OCI-LY7 (cell line): ENCODE measurements around the gene TBCEL. TPM values are rescaled to one million over a fixed set of nuclear protein-coding genes. Genes with fewer than 3 reads are reported as not detected.

ENCODE experiments used
- Bru-seq: library from RNA; stranded (reverse); fragments of 400-500 nt; gene quantifications from one replicate; lab custom pipeline; 2021; lab: Mats Ljungman, UMichigan
- BruChase-seq, 2 experiments: library from RNA; stranded (reverse); fragments of 400-500 nt; gene quantifications; one replicate each; lab custom pipeline; 2021; lab: Mats Ljungman, UMichigan
- BruUV-seq: library from RNA; stranded (reverse); fragments of 400-500 nt; replicated peaks from 2 replicates; lab custom pipeline; 2021; lab: Mats Ljungman, UMichigan
- CTCF ChIA-PET: fragments of 300-600 bp; sonication (Branson Sonifier 250); formaldehyde crosslinking; loops from one replicate; lab custom pipeline; 2022; ENCODE audit warnings: antibody characterized with exemption; ENCODE audit not compliant: unreplicated experiment; lab: Charles Lee
- POLR2A ChIA-PET: fragments of 300-600 bp; sonication (Branson Sonifier 250); formaldehyde crosslinking; loops from one replicate; lab custom pipeline; 2022; ENCODE audit warnings: antibody characterized with exemption; lab: Charles Lee
- DNase-seq: peaks from one replicate; pipeline ENCODE4 v3.0.0-alpha.2; 2015; ENCODE audit warnings: low spot score
- H2AFZ ChIP-seq: fragments of 200-600 bp; sonication (generic), shearing (Covaris generic); 2 replicates; pipeline ENCODE4 v1.6.1; 2014; ENCODE audit warnings: mild to moderate bottlenecking, antibody characterized with exemption, low read length, moderate library complexity
- H3K27ac ChIP-seq: fragments of 200-600 bp; sonication (generic); 2 replicates; pipeline ENCODE4 v1.5.1; 2014; ENCODE audit warnings: mixed run types, low read depth, mild to moderate bottlenecking, moderate library complexity, low read length, inconsistent platforms; ENCODE audit not compliant: poor library complexity, severe bottlenecking
- H3K36me3 ChIP-seq: fragments of 200-600 bp; sonication (generic); 2 replicates; pipeline ENCODE4 v1.6.1; 2014; ENCODE audit warnings: mild to moderate bottlenecking, antibody characterized with exemption, low read length, moderate library complexity, mixed read lengths; ENCODE audit not compliant: insufficient read depth
- H3K4me1 ChIP-seq: fragments of 200-600 bp; sonication (generic); 2 replicates; pipeline ENCODE4 v1.5.1; 2014; ENCODE audit warnings: mild to moderate bottlenecking, low read length; ENCODE audit not compliant: insufficient read depth, poor library complexity, severe bottlenecking
- H3K4me2 ChIP-seq: fragments of 200-600 bp; sonication (generic); 2 replicates; pipeline ENCODE4 v1.6.1; 2014; ENCODE audit warnings: mild to moderate bottlenecking, low read length
- H3K4me3 ChIP-seq: fragments of 200-600 bp; sonication (generic); 2 replicates; pipeline ENCODE4 v1.5.1; 2014; ENCODE audit warnings: mild to moderate bottlenecking, low read depth, low read length; ENCODE audit not compliant: poor library complexity, severe bottlenecking
- H3K79me2 ChIP-seq: fragments of 200-600 bp; sonication (generic); 2 replicates; pipeline ENCODE4 v1.6.1; 2016; ENCODE audit warnings: low read depth, mild to moderate bottlenecking, low read length, moderate library complexity, mixed read lengths; ENCODE audit not compliant: insufficient read depth
- H3K9me2 ChIP-seq: fragments of 200-600 bp; sonication (generic); 2 replicates; pipeline ENCODE4 v1.6.1; 2016; ENCODE audit warnings: mild to moderate bottlenecking, low read length, mixed read lengths; ENCODE audit not compliant: insufficient read depth
- H3K9me3 ChIP-seq: fragments of 200-600 bp; sonication (generic); 2 replicates; pipeline ENCODE4 v1.6.1; 2014; ENCODE audit warnings: mild to moderate bottlenecking, mixed run types, low read length, mixed read lengths
- H4K20me1 ChIP-seq: fragments of 200-600 bp; sonication (generic); 2 replicates; pipeline ENCODE4 v1.6.1; 2014; ENCODE audit warnings: mild to moderate bottlenecking, antibody characterized with exemption, low read length, moderate library complexity, mixed read lengths; ENCODE audit not compliant: insufficient read depth
- CTCF ChIP-seq: fragments of 200-600 bp; sonication (generic); conservative IDR thresholded peaks from 2 replicates; pipeline ENCODE4 v1.5.1; 2014; ENCODE audit warnings: mild to moderate bottlenecking, antibody characterized with exemption, low read length, moderate library complexity, mixed read lengths
- EZH2phosphoT487 ChIP-seq: fragments of 200-600 bp; sonication (generic); IDR thresholded peaks from 2 replicates; pipeline ENCODE4 v1.6.1; 2018; ENCODE audit warnings: low read depth, borderline replicate concordance, mild to moderate bottlenecking, mixed run types, antibody characterized with exemption, low read length, moderate library complexity, mixed read lengths
- intact Hi-C: fragments of 100-400 bp; cut with micrococcal nuclease; formaldehyde crosslinking; loops from one replicate; pipeline ENCODE4 v1.10.0; 2022; ENCODE audit not compliant: unreplicated experiment
- long read RNA-seq: library from polyadenylated mRNA; stranded (forward); transcript quantifications from one replicate; pipeline ENCODE4 v2.0.0, GENCODE V29; 2022
- total RNA-seq, 2 experiments: library from RNA; depleted of rRNA in 1 of 2; stranded (reverse); fragments of >200 nt in 1 of 2; shearing (Covaris generic) in 1 of 2; gene quantifications; 2 replicates each; pipeline ENCODE4 v1.2.3, GENCODE V29; 2014 to 2022

The TBCEL gene
- total RNA-seq (2014; rRNA removed; shearing (Covaris generic)) (13.0 and 19.5 TPM in 2 replicates), total RNA-seq (2022) (14.9 and 17.1 TPM in 2 replicates), Bru-seq, nascent RNA (percentile 75 among the genes with signal in this experiment), BruChase-seq, experiment 1, labeled RNA remaining after a 6-hour chase (percentile 67 among the genes with signal in this experiment), BruChase-seq, experiment 2, labeled RNA remaining after a 2-hour chase (percentile 80 among the genes with signal in this experiment)
- long read RNA-seq, full-length matches to known transcripts: 6 of 12 reads
- long read RNA-seq, partial matches to known transcripts: 1 of 12 reads
- long read RNA-seq, other reads (novel, unspliced or antisense): 5 of 12 reads

- ChIA-PET CTCF (interaction anchor here (0.6 kb wide), 1 partner anchor 228 kb away, joined by 3 read pairs; no protein-coding TSS in a partner anchor), POLR2A (interaction anchor here (0.6 to 1.2 kb wide), 3 partner anchors 10 to 1647 kb away, joined by 3 read pairs; no protein-coding TSS in a partner anchor)
- H3K9me2 ChIP-seq: no peaks in the 10 kb centered on the region
- H3K4me2 ChIP-seq: peak within 1 kb of the TSS; percentile 92
- H4K20me1 ChIP-seq: no peaks in the 10 kb centered on the region
- H3K9me3 ChIP-seq: no peaks in the 10 kb centered on the region
- peaks cover 12% of the 10 kb centered on the region for H3K4me1 ChIP-seq
- H3K4me3 ChIP-seq: peak within 1 kb of the TSS; percentile 98
- no TSS peak for BruUV-seq
- intact Hi-C loops: no loop called here
- no peak within 1 kb of the TSS for H3K27ac ChIP-seq
- H3K79me2 ChIP-seq: peaks cover 14% of the 10 kb centered on the region; the same call in 1 of the 2 replicates
- peak; percentile 92 for DNase-seq
- no peaks in the 10 kb centered on the region for H3K36me3 ChIP-seq
- peak within 1 kb of the TSS; percentile 12 for H2AFZ ChIP-seq
- TF ChIP-seq CTCF (no peak), EZH2phosphoT487 (no peak)
Observed at GRCh38 chr11:121023848-121024751, at the start of gene TBCEL. TSS of gene TBCEL (plus strand) at chr11:121024102. CDS start at chr11:121045691, 21,589 bp downstream.

GRCh38 chr11:120974466-120974865 lies 49.4 kb upstream of the TBCEL start:
- H3K36me3 ChIP-seq: no peaks in the 10 kb centered on the region
- CTCF ChIA-PET: no interaction called here

More at GRCh38 chr11:120974466-120974865, 49.4 kb upstream of the TBCEL start:
- POLR2A ChIA-PET: interaction anchor here (1.0 kb wide), 1 partner anchor 28 kb away, joined by 3 read pairs; no protein-coding TSS in a partner anchor
- TF ChIP-seq EZH2phosphoT487 (no peak), CTCF (no peak)
- intact Hi-C loops: no loop called here
- H4K20me1 ChIP-seq: no peaks in the 10 kb centered on the region
- no peak overlapping the region for H3K4me2 ChIP-seq
- H3K4me3 ChIP-seq: no peak overlapping the region
- H3K9me2 ChIP-seq: no peaks in the 10 kb centered on the region
- H3K9me3 ChIP-seq: no peaks in the 10 kb centered on the region
- H2AFZ ChIP-seq: no peak overlapping the region
- H3K27ac ChIP-seq: no peak overlapping the region
- no peak for DNase-seq
- H3K79me2 ChIP-seq: no peaks in the 10 kb centered on the region
- BruUV-seq: no TSS peak
- no peaks in the 10 kb centered on the region for H3K4me1 ChIP-seq
